IMR-90 (cell line): ENCODE measurements around the gene SELENOV. TPM values are rescaled to one million over a fixed set of nuclear protein-coding genes. Genes with fewer than 3 reads are reported as not detected.

Source experiments
- ATAC-seq: fragments of 200-7000 bp; cut with Tn5 transposase; 2 replicates; pipeline ENCODE4 v1.9.1; 2020; ENCODE audit warnings: low read depth, mild to moderate bottlenecking, moderate library complexity
- BruUV-seq: library from RNA; stranded (reverse); fragments of 400-500 nt; replicated peaks from 2 replicates; lab custom pipeline; 2021; lab: Mats Ljungman, UMichigan
- CTCF ChIA-PET: fragments of 300-600 bp; formaldehyde crosslinking; extraction: SDS; loops from one replicate; lab custom pipeline; 2021; ENCODE audit warnings: antibody characterized with exemption; lab: Yijun Ruan, JAX
- POLR2A ChIA-PET: fragments of 300-600 bp; sonication (Branson Sonifier 250); formaldehyde crosslinking; loops from one replicate; lab custom pipeline; 2022; ENCODE audit warnings: antibody characterized with exemption; ENCODE audit not compliant: unreplicated experiment; lab: Charles Lee
- DNase-seq: peaks from one replicate; pipeline ENCODE4 v3.0.0; 2013
- H2AFZ ChIP-seq: replicated peaks from 2 replicates; pipeline ENCODE3; 2013; ENCODE audit warnings: low read length, mild to moderate bottlenecking; ENCODE audit not compliant: poor library complexity
- H2AK5ac ChIP-seq: 2 replicates; pipeline ENCODE4 v1.6.1; 2013; ENCODE audit warnings: low read depth, low read length, inconsistent platforms
- H2AK9ac ChIP-seq: replicated peaks from 2 replicates; pipeline ENCODE3; 2013; ENCODE audit warnings: mild to moderate bottlenecking, low read depth, low read length, moderate library complexity; ENCODE audit not compliant: poor library complexity
- H2BK120ac ChIP-seq: 2 replicates; pipeline ENCODE4 v1.6.1; 2013; ENCODE audit warnings: low read depth, low read length, inconsistent platforms
- H2BK15ac ChIP-seq: 3 replicates; pipeline ENCODE4 v1.6.1; 2013; ENCODE audit warnings: low read depth, low read length, inconsistent platforms
- H2BK20ac ChIP-seq: 2 replicates; pipeline ENCODE4 v1.6.1; 2013; ENCODE audit warnings: low read depth, mild to moderate bottlenecking, inconsistent platforms, low read length, moderate library complexity
- H2BK5ac ChIP-seq: 2 replicates; pipeline ENCODE4 v1.6.1; 2013; ENCODE audit warnings: mild to moderate bottlenecking, low read depth, low read length, inconsistent platforms; ENCODE audit not compliant: poor library complexity, severe bottlenecking
- H3K14ac ChIP-seq: replicated peaks from 2 replicates; pipeline ENCODE4 v1.6.1; 2013; ENCODE audit warnings: low read depth, low read length, inconsistent platforms
- H3K18ac ChIP-seq: 2 replicates; pipeline ENCODE4 v1.6.1; 2013; ENCODE audit warnings: low read depth, low read length, control low read depth
- H3K23ac ChIP-seq: 2 replicates; pipeline ENCODE4 v1.6.1; 2013; ENCODE audit warnings: low read depth, low read length, inconsistent platforms
- H3K27ac ChIP-seq: 2 replicates; pipeline ENCODE4 v1.5.1; 2013; ENCODE audit warnings: mild to moderate bottlenecking, control low read depth, low read length; ENCODE audit not compliant: insufficient read depth
- H3K27me3 ChIP-seq: 2 replicates; pipeline ENCODE4 v1.6.1; 2013; ENCODE audit warnings: low read length; ENCODE audit not compliant: control insufficient read depth, insufficient read depth
- H3K36me3 ChIP-seq: 2 replicates; pipeline ENCODE4 v1.6.1; 2013; ENCODE audit warnings: low read length, mixed read lengths; ENCODE audit not compliant: control insufficient read depth, insufficient read depth
- H3K4ac ChIP-seq: 2 replicates; pipeline ENCODE4 v1.6.1; 2013; ENCODE audit warnings: low read depth, low read length, inconsistent platforms
- H3K4me1 ChIP-seq: 2 replicates; pipeline ENCODE4 v1.6.1; 2013; ENCODE audit warnings: low read length, mixed read lengths; ENCODE audit not compliant: control insufficient read depth, insufficient read depth
- H3K4me2 ChIP-seq: 2 replicates; pipeline ENCODE4 v1.6.1; 2013; ENCODE audit warnings: low read depth, mild to moderate bottlenecking, control low read depth, low read length, moderate library complexity
- H3K4me3 ChIP-seq: 2 replicates; pipeline ENCODE4 v1.5.1; 2013; ENCODE audit warnings: low read depth, mild to moderate bottlenecking, control low read depth, low read length, moderate library complexity; ENCODE audit not compliant: insufficient read depth
- H3K56ac ChIP-seq: 2 replicates; pipeline ENCODE4 v1.6.1; 2013; ENCODE audit warnings: low read length, inconsistent platforms; ENCODE audit not compliant: insufficient read depth; ENCODE audit errors: extremely low read depth
- H3K79me1 ChIP-seq, 2 experiments: 2 replicates each; pipeline ENCODE4 v1.6.1; 2013; ENCODE audit warnings: low read length in 2 of 2, inconsistent platforms in 1 of 2, low read depth in 1 of 2
- H3K9ac ChIP-seq: 2 replicates; pipeline ENCODE4 v1.6.1; 2013; ENCODE audit warnings: low read depth, low read length, control low read depth
- H3K9me1 ChIP-seq: 2 replicates; pipeline ENCODE4 v1.6.1; 2013; ENCODE audit warnings: low read length, inconsistent platforms; ENCODE audit not compliant: insufficient read depth
- H3K9me3 ChIP-seq: 2 replicates; pipeline ENCODE4 v1.6.1; 2013; ENCODE audit warnings: low read length; ENCODE audit not compliant: control insufficient read depth, insufficient read depth
- H4K20me1 ChIP-seq: 2 replicates; pipeline ENCODE4 v1.6.1; 2013; ENCODE audit warnings: low read length, inconsistent platforms; ENCODE audit not compliant: insufficient read depth
- H4K5ac ChIP-seq: 2 replicates; pipeline ENCODE4 v1.6.1; 2013; ENCODE audit warnings: mild to moderate bottlenecking, low read depth, low read length, control low read depth
- H4K8ac ChIP-seq, 2 experiments: 2 replicates each; pipeline ENCODE4 v1.6.1; 2013; ENCODE audit warnings: low read depth in 2 of 2, low read length in 2 of 2, control low read depth in 1 of 2, inconsistent platforms in 1 of 2
- H4K91ac ChIP-seq: 2 replicates; pipeline ENCODE4 v1.6.1; 2013; ENCODE audit warnings: low read depth, low read length, inconsistent platforms; ENCODE audit not compliant: insufficient read depth
- CHD1 ChIP-seq: IDR thresholded peaks from 2 replicates; pipeline ENCODE4 v1.6.1; 2012; ENCODE audit warnings: low read depth, low read length, improper control_type of control experiment
- CTCF ChIP-seq: conservative IDR thresholded peaks from 2 replicates; pipeline ENCODE4 v1.5.1; 2012; ENCODE audit warnings: mild to moderate bottlenecking, low read depth, low read length, improper control_type of control experiment
- FOS ChIP-seq: fragments of 150-350 bp; IDR thresholded peaks from 2 replicates; pipeline ENCODE4 v1.6.1; 2016; ENCODE audit warnings: low read depth, low read length
- MAZ ChIP-seq: IDR thresholded peaks from 2 replicates; pipeline ENCODE4 v1.6.1; 2012; ENCODE audit warnings: low read depth, mild to moderate bottlenecking, low read length, improper control_type of control experiment, moderate library complexity, borderline replicate concordance
- POLR2A ChIP-seq: IDR thresholded peaks from 2 replicates; pipeline ENCODE4 v1.6.1; 2012; ENCODE audit warnings: mild to moderate bottlenecking, low read depth, low read length
- RCOR1 ChIP-seq: IDR thresholded peaks from 2 replicates; pipeline ENCODE4 v1.6.1; 2012; ENCODE audit warnings: mild to moderate bottlenecking, low read length, improper control_type of control experiment; ENCODE audit not compliant: insufficient replicate concordance
- RFX5 ChIP-seq: IDR thresholded peaks from 2 replicates; pipeline ENCODE4 v1.8.0; 2012; ENCODE audit warnings: low read depth, mild to moderate bottlenecking, low read length, moderate library complexity
- SMC3 ChIP-seq: fragments of 150-350 bp; IDR thresholded peaks from 2 replicates; pipeline ENCODE4 v1.6.1; 2016; ENCODE audit warnings: low read depth, mild to moderate bottlenecking, antibody characterized with exemption, low read length, moderate library complexity
- USF2 ChIP-seq: fragments of 150-350 bp; IDR thresholded peaks from 2 replicates; pipeline ENCODE4 v1.6.1; 2017; ENCODE audit warnings: mild to moderate bottlenecking, antibody characterized with exemption, low read length, low read depth
- WGBS, 2 experiments: methylation state at CpG; one replicate each; pipeline versions ENCODE4 v1.1.5 to v1.1.7; 2013; ENCODE audit warnings: missing lambda C conversion rate in 2 of 2; ENCODE audit not compliant: insufficient read length in 1 of 2; ENCODE audit errors: extremely low coverage in 2 of 2; 5-methylcytosine and 5-hydroxymethylcytosine counted together
- dilution Hi-C: fragments of 300-500 bp; cut with HindIII; formaldehyde crosslinking; loops from one replicate; pipeline ENCODE4 v1.14.3; 2018; ENCODE audit warnings: low sequenced_read_pairs; ENCODE audit not compliant: unreplicated experiment
- in situ Hi-C: fragments of 300-500 bp; cut with MboI; formaldehyde crosslinking; loops from 3 replicates; pipeline ENCODE4 v1.14.3; 2019; ENCODE audit warnings: low sequenced_read_pairs, inconsistent platforms, mixed read lengths
- intact Hi-C: fragments of 100-400 bp; cut with micrococcal nuclease; formaldehyde crosslinking; loops from 2 replicates; pipeline ENCODE4 v1.10.0; 2022
- polyA plus RNA-seq, 3 experiments: library from polyadenylated mRNA; depleted of rRNA; stranded (reverse); fragments of >200 nt; gene quantifications; 2 replicates each; pipeline ENCODE4 v1.2.3, GENCODE V29; 2012; ENCODE audit warnings: low replicate concordance in 1 of 3
- total RNA-seq: library from RNA; depleted of rRNA; stranded (reverse); fragments of >200 nt; gene quantifications from 2 replicates; pipeline ENCODE4 v1.2.3, GENCODE V29; 2012

The SELENOV gene
- total and polyA plus RNA-seq, 2 of the 4 experiments (the other 2 are of a cell fraction): not detected

DNA sequence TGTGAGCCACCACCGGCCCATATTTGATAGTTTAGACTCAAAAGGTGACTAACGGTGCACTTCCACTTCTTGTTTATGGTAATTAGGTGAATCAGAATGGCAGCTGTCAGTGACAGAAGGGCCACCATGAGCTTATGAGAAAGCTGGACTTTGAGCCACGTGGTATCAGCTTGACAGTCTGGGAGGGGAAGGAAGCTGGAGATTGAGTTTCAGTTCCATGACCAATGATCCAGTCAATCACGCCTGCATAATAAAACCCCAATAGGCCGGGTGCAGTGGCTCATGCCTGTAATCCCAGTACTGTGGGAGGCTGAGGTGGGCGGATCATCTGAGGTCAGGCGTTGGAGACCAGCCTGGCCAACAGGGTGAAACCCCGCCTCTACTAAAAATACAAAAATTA lies 9.6 kb downstream of the SELENOV start:
- Histone ChIP-seq H2AK5ac (no peak overlapping the region), H3K27ac (no peak overlapping the region), H2AFZ (no peak overlapping the region), H3K9ac (no peak overlapping the region), H3K79me1 (peaks cover 0 to 2% of the 10 kb centered on the region in 2 experiments; a peak in 2 of 4 replicates), H3K18ac (no peak overlapping the region), H3K23ac (no peak overlapping the region), H3K9me3 (no peaks in the 10 kb centered on the region), H3K56ac (no peak overlapping the region), H3K4me1 (no peaks in the 10 kb centered on the region), H4K20me1 (no peaks in the 10 kb centered on the region), H2BK5ac (no peak overlapping the region), H3K27me3 (no peaks in the 10 kb centered on the region; the same call in 1 of the 2 replicates), H2AK9ac (no peak overlapping the region), H3K4me3 (no peak overlapping the region), H3K4me2 (no peak overlapping the region), H2BK20ac (no peak overlapping the region), H4K5ac (no peak overlapping the region), H3K9me1 (no peaks in the 10 kb centered on the region), H3K14ac (no peak overlapping the region), H3K36me3 (0 out of 2 replicates have a peak, but pooled peaks cover 1% of the 10 kb centered on the region), H4K8ac (no peak overlapping the region), H3K4ac (no peak overlapping the region), H2BK15ac (no peak overlapping the region), H2BK120ac (no peak overlapping the region), H4K91ac (no peak overlapping the region)
- CTCF ChIA-PET: interaction anchor here (0.6 kb wide), 1 partner anchor 52 kb away, joined by 4 read pairs; no protein-coding TSS in a partner anchor
- BruUV-seq: no TSS peak
- 93% methylated on average over 5 of the region's 8 CpGs; no CpG with 5 or more reads in 1 of the 2 experiments for WGBS, 2 experiments
- in situ Hi-C loops: no loop called here
- intact Hi-C loops: no loop called here
- DNase-seq (no peak), ATAC-seq (no peak)
- POLR2A ChIA-PET: no interaction called here
- TF ChIP-seq CTCF: no peak
- no peak for TF ChIP-seq RFX5
- TF ChIP-seq POLR2A: no peak
- no peak for TF ChIP-seq CHD1
- no peak for TF ChIP-seq SMC3
- TF ChIP-seq USF2: no peak
- no peak for TF ChIP-seq FOS
- TF ChIP-seq RCOR1: no peak
- TF ChIP-seq MAZ: no peak
- dilution Hi-C loops: no loop called here
